GM12878 (cell line): Measurements from ENCODE around the gene HBP1. TPM values are rescaled to one million over a fixed set of nuclear protein-coding genes. Genes with fewer than 3 reads are reported as not detected.
A peak's percentile ranks its signal among the peaks of the same experiment; 100 is the strongest.

ENCODE experiments used
- BHLHE40 ChIP-seq, 2 experiments: fragments of 450-650 bp in 1 of 2; IDR thresholded peaks; 2 replicates each; pipeline ENCODE4 v1.6.1; 2011 to 2017; ENCODE audit warnings: low read depth in 2 of 2, borderline replicate concordance in 1 of 2, improper control_type of control experiment in 1 of 2, low read length in 1 of 2, mild to moderate bottlenecking in 1 of 2
- EP300 ChIP-seq, 2 experiments: fragments of 150-350 bp in 1 of 2; IDR thresholded peaks; 2 replicates each; pipeline ENCODE4 v1.6.1; 2011 to 2012; ENCODE audit warnings: low read depth in 2 of 2, low read length in 2 of 2, borderline replicate concordance in 1 of 2, improper control_type of control experiment in 1 of 2, inconsistent platforms in 1 of 2; ENCODE audit not compliant: control insufficient read depth in 1 of 2
- ESRRA ChIP-seq: IDR thresholded peaks from 2 replicates; pipeline ENCODE4 v1.6.1; 2012; ENCODE audit warnings: mild to moderate bottlenecking, low read length, improper control_type of control experiment
- MEF2A ChIP-seq: IDR thresholded peaks from 2 replicates; pipeline ENCODE4 v1.6.1; 2011; ENCODE audit warnings: low read depth, mild to moderate bottlenecking, low read length, moderate library complexity; ENCODE audit not compliant: insufficient read depth
- MTA3 ChIP-seq: IDR thresholded peaks from 2 replicates; pipeline ENCODE4 v1.6.1; 2012; ENCODE audit warnings: low read length, inconsistent platforms, borderline replicate concordance
- NFXL1 ChIP-seq: fragments of 450-650 bp; IDR thresholded peaks from 2 replicates; pipeline ENCODE4 v1.6.1; 2017; ENCODE audit warnings: antibody characterized with exemption, mild to moderate bottlenecking, borderline replicate concordance
- NFYA ChIP-seq: IDR thresholded peaks from 2 replicates; pipeline ENCODE4 v1.6.1; 2011; ENCODE audit warnings: low read depth, mild to moderate bottlenecking, low read length, improper control_type of control experiment, borderline replicate concordance
- PBX3 ChIP-seq: IDR thresholded peaks from 2 replicates; pipeline ENCODE4 v1.6.1; 2011; ENCODE audit warnings: mild to moderate bottlenecking, low read depth, low read length, moderate library complexity; ENCODE audit not compliant: insufficient replicate concordance
- PKNOX1 ChIP-seq: fragments of 450-650 bp; IDR thresholded peaks from 2 replicates; pipeline ENCODE4 v1.6.1; 2016; ENCODE audit warnings: mild to moderate bottlenecking
- POU2F2 ChIP-seq: IDR thresholded peaks from 3 replicates; pipeline ENCODE4 v1.6.1; 2011; ENCODE audit warnings: low read depth, mild to moderate bottlenecking, low read length, borderline replicate concordance
- RAD51 ChIP-seq: fragments of 450-650 bp; IDR thresholded peaks from 2 replicates; pipeline ENCODE4 v1.6.1; 2016; ENCODE audit warnings: moderate library complexity, mild to moderate bottlenecking, inconsistent platforms
- RELB ChIP-seq: fragments of 450-650 bp; IDR thresholded peaks from 2 replicates; pipeline ENCODE4 v1.6.1; 2017; ENCODE audit warnings: low read depth, mild to moderate bottlenecking, moderate library complexity
- SIN3A ChIP-seq: IDR thresholded peaks from 2 replicates; pipeline ENCODE4 v1.6.1; 2012; ENCODE audit warnings: low read depth, low read length, improper control_type of control experiment
- SKIL ChIP-seq: fragments of 450-650 bp; IDR thresholded peaks from 2 replicates; pipeline ENCODE4 v1.6.1; 2017; ENCODE audit warnings: mild to moderate bottlenecking, low read depth, inconsistent platforms; ENCODE audit not compliant: poor library complexity, severe bottlenecking
- polyA plus RNA-seq, 11 experiments: library from polyadenylated mRNA; depleted of rRNA in 4 of 11; unstranded in 6 of 11; stranded (reverse) in 5 of 11; fragments of >200 nt; fragmentation: Nextera tagmentation in 4 of 11; fragmentation: Illumina TruSeq in 1 of 11; extraction: Ambion mirVana in 4 of 11; extraction: Trizol in 1 of 11; gene quantifications; 1 replicate in 1 of 11; 2 replicates in 10 of 11; pipeline versions ENCODE4 v1.2.1 to v1.2.3, GENCODE V29; 2011 to 2016; ENCODE audit warnings: inconsistent platforms in 2 of 11, missing spikeins in 2 of 11, low read depth in 1 of 11
- total RNA-seq, 4 experiments: library from RNA; depleted of rRNA in 3 of 4; stranded (reverse); fragments of >200 nt in 3 of 4; fragmentation: Illumina TruSeq in 1 of 4; extraction: Trizol in 1 of 4; gene quantifications; 2 replicates each; pipeline versions ENCODE4 v1.2.1 to v1.2.3, GENCODE V29; 2013 to 2021
- TF ChIP-seq, protein P1 (sequence below): fragments of 150-350 bp; IDR thresholded peaks from 2 replicates; pipeline ENCODE4 v1.6.1; 2014; ENCODE audit warnings: mild to moderate bottlenecking, low read depth, low read length

The HBP1 gene
- total and polyA plus RNA-seq, 10 of the 15 experiments (the other 5 are each of a cell fraction or from before 2014, with no cell fraction given), result 5.8 to 30.9 (median 9.4) TPM

DNA sequence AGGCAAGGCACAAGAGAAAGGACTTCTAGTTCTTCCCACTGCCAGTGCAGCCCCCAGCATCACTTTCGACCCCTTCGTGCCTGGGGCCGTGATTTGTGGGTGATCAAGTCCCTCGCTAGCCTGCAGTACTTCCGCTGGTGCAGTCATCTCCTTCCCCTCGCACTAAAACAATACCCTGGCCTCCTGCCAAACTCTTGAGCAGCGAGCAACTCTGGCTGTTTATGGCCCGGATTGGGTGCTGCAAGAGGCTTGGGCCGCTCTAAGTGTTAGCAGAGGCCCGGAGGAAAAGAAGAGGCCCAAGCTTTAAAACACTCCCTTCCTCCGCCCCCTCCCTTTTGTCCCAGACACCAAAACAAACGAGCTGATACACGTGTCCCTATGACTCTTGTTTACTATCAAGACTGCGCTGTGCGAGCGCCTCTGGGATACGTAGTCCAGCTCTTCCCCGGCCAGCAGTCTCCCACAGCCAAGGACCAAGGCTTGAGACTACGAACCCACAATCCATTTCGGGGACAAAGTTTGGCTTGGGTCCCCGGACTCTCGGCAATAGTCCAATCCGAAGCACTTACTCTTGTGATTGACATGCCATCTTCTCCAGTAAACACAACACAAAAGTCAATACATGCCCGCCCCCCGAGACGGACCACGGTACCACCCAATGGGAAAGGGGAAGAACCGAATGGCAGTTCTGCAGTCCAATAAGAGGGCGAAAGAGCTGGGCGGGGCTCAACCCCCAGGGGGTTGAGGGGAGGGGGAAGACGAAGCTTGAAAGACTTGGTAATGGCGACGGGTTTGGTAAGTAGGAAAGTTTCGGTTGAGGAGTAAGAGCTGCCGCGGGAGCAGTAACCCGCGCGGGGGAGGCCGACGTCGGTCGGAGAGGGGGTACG is at the start of gene HBP1 (continued):
- peak; percentile 100 for TF ChIP-seq PBX3
- peak; percentile 89 for TF ChIP-seq RAD51
- TF ChIP-seq, protein P1, sequence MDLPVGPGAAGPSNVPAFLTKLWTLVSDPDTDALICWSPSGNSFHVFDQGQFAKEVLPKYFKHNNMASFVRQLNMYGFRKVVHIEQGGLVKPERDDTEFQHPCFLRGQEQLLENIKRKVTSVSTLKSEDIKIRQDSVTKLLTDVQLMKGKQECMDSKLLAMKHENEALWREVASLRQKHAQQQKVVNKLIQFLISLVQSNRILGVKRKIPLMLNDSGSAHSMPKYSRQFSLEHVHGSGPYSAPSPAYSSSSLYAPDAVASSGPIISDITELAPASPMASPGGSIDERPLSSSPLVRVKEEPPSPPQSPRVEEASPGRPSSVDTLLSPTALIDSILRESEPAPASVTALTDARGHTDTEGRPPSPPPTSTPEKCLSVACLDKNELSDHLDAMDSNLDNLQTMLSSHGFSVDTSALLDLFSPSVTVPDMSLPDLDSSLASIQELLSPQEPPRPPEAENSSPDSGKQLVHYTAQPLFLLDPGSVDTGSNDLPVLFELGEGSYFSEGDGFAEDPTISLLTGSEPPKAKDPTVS, result no peak
- TF ChIP-seq NFYA, result peak; percentile 64
- TF ChIP-seq ESRRA, result no peak
- TF ChIP-seq MTA3, result no peak
- peak; percentile 33; the same call in 1 of the 3 replicates for TF ChIP-seq POU2F2
- TF ChIP-seq PKNOX1, result peak; percentile 100
- peak; percentile 66 for TF ChIP-seq RELB
- TF ChIP-seq EP300 (IDR thresholded peaks at IDR 0.05; ENCODE audit: borderline replicate concordance in 1 of 2, control insufficient read depth in 1 of 2, low read depth in 2 of 2, low read length in 2 of 2), result peak in 1 of 2 experiments; percentile 26; a peak in 1 of 4 replicates
- no peak for TF ChIP-seq MEF2A
- TF ChIP-seq SIN3A, result peak; percentile 94
- peak; percentile 93 for TF ChIP-seq SKIL
- TF ChIP-seq NFXL1, result no peak
- TF ChIP-seq BHLHE40 (IDR thresholded peaks at IDR 0.05; ENCODE audit: borderline replicate concordance in 1 of 2, low read depth in 2 of 2, low read length in 1 of 2), result peak; percentile 73 to 83; a peak in 3 of 4 replicates
